GM10847 (cell line): Measurements from ENCODE around the gene AADAT.

Experiments
- POLR2A ChIP-seq: IDR thresholded peaks from 2 replicates; pipeline ENCODE4 v1.6.1; 2011; ENCODE audit not compliant: insufficient read length; ENCODE audit errors: extremely low read depth

Gene AADAT

GRCh38 chr4:170017252-170017651 is 72.5 kb downstream of the AADAT start:
- TF ChIP-seq POLR2A = no peak

DNA sequence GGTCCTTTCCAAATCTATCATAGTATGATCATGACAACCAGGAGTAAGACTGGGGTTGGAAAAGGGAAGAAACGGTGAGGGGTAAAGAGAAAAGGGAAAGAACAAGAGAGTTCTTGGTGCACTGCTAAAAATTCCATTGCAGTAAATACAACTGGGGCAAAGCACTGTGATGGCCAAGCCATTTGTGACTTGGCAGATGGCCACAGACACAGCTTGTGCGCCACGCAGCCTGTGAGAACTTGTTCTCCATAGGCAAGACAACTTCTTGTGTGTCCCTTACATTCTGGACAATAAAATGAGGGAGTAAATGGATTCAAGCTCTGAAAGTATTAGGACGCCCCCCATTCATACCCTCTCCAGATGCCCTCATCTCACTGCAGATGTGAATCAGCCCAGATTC is 74.5 kb downstream of the AADAT start:
- no peak for TF ChIP-seq POLR2A

DNA sequence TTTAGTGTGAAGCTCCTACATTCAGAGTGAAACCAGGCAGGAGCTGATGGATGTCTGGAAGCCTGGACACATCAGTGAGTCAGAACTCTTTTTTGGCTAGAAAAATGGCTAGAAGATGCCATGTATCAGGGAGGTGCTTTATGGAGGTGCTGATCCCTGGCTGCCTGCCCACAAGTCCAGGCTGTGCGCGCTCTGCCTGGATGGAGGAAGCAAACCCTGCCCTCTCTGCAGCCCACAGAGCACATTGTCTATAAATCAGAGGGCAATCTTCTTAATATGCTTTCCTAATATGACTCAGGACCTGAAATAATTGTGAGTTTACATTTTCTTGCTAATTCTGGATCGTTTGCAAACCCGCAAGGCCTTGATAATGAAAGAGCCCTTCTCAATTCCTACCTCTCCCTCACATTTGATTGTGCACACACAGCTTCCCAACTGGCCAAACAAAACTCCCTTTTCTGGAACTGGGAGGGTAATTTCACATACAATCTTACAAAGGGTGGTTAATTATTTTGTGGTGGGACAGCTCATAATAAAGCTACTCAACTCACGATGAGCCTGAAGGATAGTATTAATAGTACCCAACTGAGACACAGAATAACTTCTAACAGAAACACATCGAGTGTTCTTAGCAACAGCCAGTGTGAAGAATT is 75.3 kb downstream of the AADAT start:
- TF ChIP-seq POLR2A = no peak

DNA sequence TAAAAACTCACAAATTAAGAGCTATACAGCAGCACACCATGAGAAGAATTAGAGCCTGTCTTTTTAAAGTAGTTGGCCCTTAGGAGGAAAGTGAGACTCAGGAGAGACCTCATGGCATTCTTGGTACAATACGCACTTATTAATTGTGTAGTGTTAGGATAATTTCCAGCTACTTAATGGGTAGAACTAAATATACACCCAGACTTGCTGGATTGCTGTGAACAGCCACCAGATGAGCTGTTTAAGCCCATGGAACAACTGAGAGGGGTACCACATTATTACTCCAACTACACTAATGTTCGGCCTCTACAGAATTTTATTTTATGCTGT is 77.2 kb downstream of the AADAT start:
- TF ChIP-seq POLR2A = no peak

DNA sequence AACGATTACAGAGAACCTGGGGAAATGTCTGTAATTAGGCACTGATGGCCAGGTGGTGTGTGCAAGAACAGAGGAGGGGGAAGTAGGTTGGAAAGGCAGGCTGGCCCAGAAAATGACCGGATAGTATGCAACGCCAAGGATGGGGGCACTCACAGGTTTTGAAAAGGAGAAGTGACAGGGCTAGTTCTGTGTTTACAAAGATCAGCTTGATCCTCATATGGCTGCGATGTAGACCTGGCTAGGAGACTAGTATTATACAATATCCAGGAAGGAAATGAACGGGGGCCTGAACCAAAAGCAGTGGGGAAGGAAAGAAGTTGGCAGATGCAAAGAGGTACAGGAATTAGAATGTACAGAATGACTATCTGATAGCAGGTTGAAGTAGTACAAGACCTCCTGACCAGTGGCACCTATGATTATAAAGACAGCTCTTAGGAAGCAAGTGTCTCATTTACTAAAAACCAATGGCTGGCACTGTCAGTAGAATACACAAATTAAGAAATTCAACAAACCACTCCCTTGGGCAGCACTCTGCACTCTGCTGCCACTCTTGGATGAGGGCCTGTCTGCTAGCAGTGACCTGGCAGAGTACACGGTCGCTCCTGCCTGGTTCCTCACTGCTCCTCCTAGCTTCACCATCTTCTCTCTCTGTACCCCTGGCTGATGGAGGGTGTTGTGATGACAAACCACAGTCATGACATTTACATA is 77.7 kb downstream of the AADAT start:
- no peak for TF ChIP-seq POLR2A
